HL-60 (cell line): ENCODE results near the gene TOP3B.

Experiments used
- DNase-seq, 2 experiments: peaks; one replicate each; pipeline ENCODE4 v3.0.0-alpha.2; 2010 to 2020; ENCODE audit warnings: low read depth in 1 of 2, low spot score in 1 of 2
- H3K27ac ChIP-seq: fragments of 250-450 bp; sonication (Bioruptor Pico); replicated peaks from 2 replicates; pipeline ENCODE4 v1.5.1; 2020; ENCODE audit warnings: mild to moderate bottlenecking, moderate library complexity
- H3K27me3 ChIP-seq: fragments of 250-450 bp; sonication (Bioruptor Pico); 2 replicates; pipeline ENCODE4 v1.5.1; 2021; ENCODE audit warnings: mild to moderate bottlenecking, moderate library complexity; ENCODE audit not compliant: insufficient read depth, poor library complexity, severe bottlenecking
- H3K4me3 ChIP-seq: replicated peaks from 2 replicates; pipeline ENCODE4 v1.5.1; 2011; ENCODE audit warnings: mild to moderate bottlenecking, control low read depth, low read length; ENCODE audit not compliant: insufficient read depth
- CTCF ChIP-seq: IDR thresholded peaks from one replicate; pipeline ENCODE4 v1.5.1; 2011; ENCODE audit warnings: low read length, control low read depth, inconsistent platforms; ENCODE audit not compliant: insufficient read depth
- GABPA ChIP-seq: IDR thresholded peaks from 2 replicates; pipeline ENCODE4 v1.6.1; 2012; ENCODE audit warnings: low read depth
- POLR2AphosphoS5 ChIP-seq: IDR thresholded peaks from 2 replicates; pipeline ENCODE4 v1.6.1; 2012; ENCODE audit warnings: low read depth
- REST ChIP-seq: IDR thresholded peaks from 2 replicates; pipeline ENCODE4 v1.6.1; 2012; ENCODE audit warnings: low read depth; ENCODE audit not compliant: insufficient replicate concordance
- SPI1 ChIP-seq: IDR thresholded peaks from 2 replicates; pipeline ENCODE4 v1.6.1; 2012; ENCODE audit warnings: low read depth, mild to moderate bottlenecking, borderline replicate concordance

TOP3B gene

GRCh38 chr22:21947040-21948014 lies 35.3 kb downstream of the TOP3B start:
- H3K27ac ChIP-seq = 0 out of 2 replicates have a peak overlapping the region, but pooled peaks have one; percentile 13
- H3K4me3 ChIP-seq = no peak overlapping the region
- DNase-seq = no peak
- no peaks in the 10 kb centered on the region for H3K27me3 ChIP-seq
- no peak for TF ChIP-seq REST

GRCh38 chr22:21946262-21946925 lies 36.2 kb downstream of the TOP3B start:
- H3K27ac ChIP-seq = no peak overlapping the region
- H3K4me3 ChIP-seq = no peak overlapping the region
- H3K27me3 ChIP-seq = no peaks in the 10 kb centered on the region
- no peak for DNase-seq
- TF ChIP-seq GABPA (no peak), CTCF (no peak), REST (no peak), POLR2AphosphoS5 (no peak), SPI1 (no peak)

GRCh38 chr22:21945453-21946261 lies 36.9 kb downstream of the TOP3B start:
- no peak overlapping the region for H3K27ac ChIP-seq
- TF ChIP-seq CTCF (no peak), GABPA (no peak), POLR2AphosphoS5 (no peak), REST (no peak), SPI1 (no peak)
- no peaks in the 10 kb centered on the region for H3K27me3 ChIP-seq
- H3K4me3 ChIP-seq = no peak overlapping the region
- no peak for DNase-seq
